K562 (cell line): Measurements from ENCODE around the gene ITGA1.

Experiments
- CHCHD3 ChIP-seq: fragments of 250-450 bp; sonication (Bioruptor Pico); IDR thresholded peaks from 2 replicates; pipeline ENCODE4 v2.1.2; 2022; ENCODE audit warnings: mild to moderate bottlenecking
- HNRNPLL ChIP-seq: fragments of 200-400 bp; formaldehyde crosslinking; IDR thresholded peaks from 2 replicates; pipeline ENCODE4 v1.6.1; 2017; ENCODE audit warnings: low read length, low read depth, mild to moderate bottlenecking; ENCODE audit not compliant: poor library complexity, severe bottlenecking
- YY1 ChIP-seq, 3 experiments: IDR thresholded peaks; 2 replicates each; pipeline ENCODE4 v1.6.1; 2011; ENCODE audit warnings: low read length in 2 of 3, mild to moderate bottlenecking in 2 of 3, moderate library complexity in 2 of 3, borderline replicate concordance in 1 of 3, control low read depth in 1 of 3, low read depth in 1 of 3; ENCODE audit not compliant: insufficient read depth in 3 of 3, insufficient replicate concordance in 2 of 3, control insufficient read depth in 1 of 3, insufficient read length in 1 of 3; ENCODE audit errors: extremely low read depth in 1 of 3
- ZBTB1 ChIP-seq: sonication (generic); formaldehyde crosslinking; IDR thresholded peaks from 2 replicates; pipeline ENCODE4 v1.8.1; 2023; ENCODE audit warnings: missing genetic modification reagents, low read depth, mild to moderate bottlenecking, borderline replicate concordance

DNA sequence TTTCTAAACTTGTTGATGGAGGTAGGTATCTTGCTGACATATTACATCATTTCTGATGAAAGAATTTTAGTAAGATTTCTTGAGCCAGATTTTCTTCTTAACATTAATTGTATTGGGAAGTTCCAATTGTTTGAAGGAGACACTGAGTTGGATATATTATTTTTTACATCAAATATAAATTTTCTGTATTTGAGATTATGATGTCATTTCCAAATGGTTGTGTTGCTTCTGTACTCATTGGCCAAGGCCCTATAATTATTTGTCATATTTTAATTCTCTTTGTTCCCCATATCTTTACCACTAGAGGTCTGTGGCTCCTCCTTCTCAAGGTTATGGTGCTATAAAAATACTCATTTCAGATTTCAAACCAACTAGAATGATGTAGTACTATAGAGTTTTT is 53.4 kb downstream of the ITGA1 start:
- TF ChIP-seq YY1 (IDR thresholded peaks at IDR 0.05; ENCODE audit: borderline replicate concordance in 1 of 3, control insufficient read depth in 1 of 3, extremely low read depth in 1 of 3, insufficient read depth in 3 of 3, insufficient read length in 1 of 3, insufficient replicate concordance in 2 of 3, low read depth in 1 of 3, low read length in 2 of 3) = no peak
- no peak for TF ChIP-seq CHCHD3
- no peak for TF ChIP-seq HNRNPLL
- no peak for TF ChIP-seq ZBTB1
